ENCODE data around the gene ADGRG1.

The ADGRG1 gene

DNA sequence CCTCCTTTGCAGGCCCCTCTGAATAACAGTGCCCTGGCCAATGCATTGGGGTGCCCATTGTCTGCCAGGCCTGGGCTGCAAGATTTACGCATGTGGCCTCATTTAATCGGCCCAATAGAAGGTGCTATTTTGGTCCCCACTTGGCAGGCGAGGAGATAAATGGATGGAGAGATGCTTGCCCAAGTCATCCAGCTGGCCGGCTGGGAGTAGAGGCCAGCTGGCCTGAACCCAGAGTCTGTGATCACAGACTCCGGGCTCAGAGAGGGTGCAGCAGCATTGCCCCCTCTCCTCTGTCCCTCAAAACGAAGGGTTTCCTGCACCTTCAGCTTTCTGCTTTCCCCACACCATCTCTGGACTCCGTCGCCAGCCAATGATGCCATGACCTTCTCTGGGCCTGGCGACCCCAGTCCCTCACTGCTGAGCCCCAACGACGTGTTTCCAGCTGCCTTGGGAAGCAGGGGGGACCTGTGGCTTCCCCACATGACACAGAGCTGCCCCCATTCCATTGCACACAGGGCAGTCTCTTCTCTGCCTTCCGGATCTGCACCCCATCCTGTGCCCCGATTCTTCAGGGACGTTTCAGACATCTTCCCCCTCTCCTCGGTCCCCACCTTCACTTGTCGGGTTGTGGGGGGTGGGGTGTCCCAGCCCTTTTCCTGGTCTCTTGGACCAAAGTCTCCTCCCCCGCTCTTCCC, 3.5 kb upstream of the ADGRG1 start:
- Histone ChIP-seq H3K9ac (ENCODE audit: low read depth, low read length) (no peak overlapping the region), H3K4me3 (ENCODE audit: low read depth in 1 of 2, low read length in 2 of 2) (no peak overlapping the region), H3K4me1 (ENCODE audit: insufficient read depth, low read length) (no peaks in the 10 kb centered on the region), H2AFZ (ENCODE audit: low read depth, low read length) (no peak overlapping the region), H3K36me3 (ENCODE audit: insufficient read depth, low read length) (no peaks in the 10 kb centered on the region), H3K4me2 (ENCODE audit: insufficient read depth, low read length) (no peak overlapping the region), H3K27me3 (ENCODE audit: insufficient read depth, low read length, poor library complexity) (no peaks in the 10 kb centered on the region), H4K20me1 (ENCODE audit: insufficient read depth, low read length) (no peaks in the 10 kb centered on the region; the same call in 1 of the 2 replicates), H3K79me2 (ENCODE audit: insufficient read depth, low read length) (no peaks in the 10 kb centered on the region), H3K9me3 (ENCODE audit: insufficient read depth, low read length, severe bottlenecking) (no peaks in the 10 kb centered on the region), H3K27ac (ENCODE audit: low read length) (no peak overlapping the region)
- TF ChIP-seq, protein P1, sequence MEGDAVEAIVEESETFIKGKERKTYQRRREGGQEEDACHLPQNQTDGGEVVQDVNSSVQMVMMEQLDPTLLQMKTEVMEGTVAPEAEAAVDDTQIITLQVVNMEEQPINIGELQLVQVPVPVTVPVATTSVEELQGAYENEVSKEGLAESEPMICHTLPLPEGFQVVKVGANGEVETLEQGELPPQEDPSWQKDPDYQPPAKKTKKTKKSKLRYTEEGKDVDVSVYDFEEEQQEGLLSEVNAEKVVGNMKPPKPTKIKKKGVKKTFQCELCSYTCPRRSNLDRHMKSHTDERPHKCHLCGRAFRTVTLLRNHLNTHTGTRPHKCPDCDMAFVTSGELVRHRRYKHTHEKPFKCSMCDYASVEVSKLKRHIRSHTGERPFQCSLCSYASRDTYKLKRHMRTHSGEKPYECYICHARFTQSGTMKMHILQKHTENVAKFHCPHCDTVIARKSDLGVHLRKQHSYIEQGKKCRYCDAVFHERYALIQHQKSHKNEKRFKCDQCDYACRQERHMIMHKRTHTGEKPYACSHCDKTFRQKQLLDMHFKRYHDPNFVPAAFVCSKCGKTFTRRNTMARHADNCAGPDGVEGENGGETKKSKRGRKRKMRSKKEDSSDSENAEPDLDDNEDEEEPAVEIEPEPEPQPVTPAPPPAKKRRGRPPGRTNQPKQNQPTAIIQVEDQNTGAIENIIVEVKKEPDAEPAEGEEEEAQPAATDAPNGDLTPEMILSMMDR (IDR thresholded peaks at IDR 0.05; ENCODE audit: borderline replicate concordance, extremely low read depth, low read length, poor library complexity, severe bottlenecking) = no peak
- no peak for TF ChIP-seq EZH2 (IDR thresholded peaks at IDR 0.05; ENCODE audit: borderline replicate concordance, low read depth, low read length, severe bottlenecking)
- DNase-seq = no peak
- ATAC-seq (ENCODE audit: insufficient read depth, low read depth) = no peak

GRCh38 chr16:57626420-57627170, 1.8 kb upstream of the ADGRG1 start:
- ATAC-seq (ENCODE audit: insufficient read depth, low read depth) (no peak), DNase-seq (no peak)
- H3K27ac ChIP-seq (ENCODE audit: low read length) = no peak overlapping the region
- H3K4me3 ChIP-seq (ENCODE audit: low read depth in 1 of 2, low read length in 2 of 2) = no peak overlapping the region
- H3K4me2 ChIP-seq (ENCODE audit: insufficient read depth, low read length) = no peak overlapping the region
- no peaks in the 10 kb centered on the region for H3K27me3 ChIP-seq (ENCODE audit: insufficient read depth, low read length, poor library complexity)
- H3K9me3 ChIP-seq (ENCODE audit: insufficient read depth, low read length, severe bottlenecking) = no peaks in the 10 kb centered on the region
- no peaks in the 10 kb centered on the region; the same call in 1 of the 2 replicates for H4K20me1 ChIP-seq (ENCODE audit: insufficient read depth, low read length)
- no peaks in the 10 kb centered on the region for H3K36me3 ChIP-seq (ENCODE audit: insufficient read depth, low read length)
- H2AFZ ChIP-seq (ENCODE audit: low read depth, low read length) = no peak overlapping the region
- no peaks in the 10 kb centered on the region for H3K79me2 ChIP-seq (ENCODE audit: insufficient read depth, low read length)
- H3K4me1 ChIP-seq (ENCODE audit: insufficient read depth, low read length) = no peaks in the 10 kb centered on the region
- H3K9ac ChIP-seq (ENCODE audit: low read depth, low read length) = no peak overlapping the region
- TF ChIP-seq, protein P1 (IDR thresholded peaks at IDR 0.05; ENCODE audit: borderline replicate concordance, extremely low read depth, low read length, poor library complexity, severe bottlenecking) = no peak
- TF ChIP-seq EZH2 (IDR thresholded peaks at IDR 0.05; ENCODE audit: borderline replicate concordance, low read depth, low read length, severe bottlenecking) = no peak

DNA sequence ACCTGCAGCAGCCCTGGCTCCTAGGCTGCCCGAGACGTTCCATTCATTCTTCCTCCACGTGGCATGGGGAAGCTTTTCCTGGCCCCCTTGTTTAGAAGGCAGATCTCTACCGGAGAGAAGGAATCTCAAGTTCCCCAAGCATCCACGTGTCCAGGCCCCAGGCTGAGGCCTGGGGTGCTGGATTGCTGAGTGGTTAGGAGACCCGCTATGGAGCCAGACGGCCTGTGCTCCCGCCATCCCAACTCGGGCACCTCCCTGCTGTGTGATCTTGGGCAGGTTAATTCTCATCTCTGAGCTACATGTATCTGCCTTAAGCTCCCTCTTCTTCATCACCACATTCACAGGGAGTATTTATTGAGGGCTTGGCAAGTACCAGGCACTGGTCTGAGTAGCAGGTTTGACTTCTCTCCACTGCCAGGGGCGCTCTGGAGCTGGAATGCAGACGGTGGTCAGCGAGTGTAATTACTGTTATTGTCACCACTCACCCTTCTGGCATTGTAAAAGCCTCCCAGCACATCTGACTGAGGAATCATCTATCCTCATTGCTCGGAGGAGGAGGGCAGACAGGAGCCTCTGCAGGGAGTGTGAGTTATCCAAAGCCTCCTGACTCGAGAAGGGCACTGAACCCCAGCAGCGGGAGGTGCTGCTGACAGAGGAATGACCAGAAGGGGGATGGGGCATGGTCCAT, 1.1 kb upstream of the ADGRG1 start:
- Histone ChIP-seq H3K4me1 (ENCODE audit: insufficient read depth, low read length) (no peaks in the 10 kb centered on the region), H3K27me3 (ENCODE audit: insufficient read depth, low read length, poor library complexity) (no peaks in the 10 kb centered on the region)
- TF ChIP-seq, protein P1 (IDR thresholded peaks at IDR 0.05; ENCODE audit: borderline replicate concordance, extremely low read depth, low read length, poor library complexity, severe bottlenecking) = no peak
- no peak for TF ChIP-seq EZH2 (IDR thresholded peaks at IDR 0.05; ENCODE audit: borderline replicate concordance, low read depth, low read length, severe bottlenecking)

More for the DNA sequence above, 1.1 kb upstream of the ADGRG1 start:
- Histone ChIP-seq H2AFZ (ENCODE audit: low read depth, low read length) (no peak overlapping the region), H3K4me2 (ENCODE audit: insufficient read depth, low read length) (no peak overlapping the region), H3K4me3 (ENCODE audit: low read depth in 1 of 2, low read length in 2 of 2) (no peak overlapping the region), H3K27ac (ENCODE audit: low read length) (no peak overlapping the region), H3K36me3 (ENCODE audit: insufficient read depth, low read length) (no peaks in the 10 kb centered on the region), H3K9ac (ENCODE audit: low read depth, low read length) (no peak overlapping the region), H3K9me3 (ENCODE audit: insufficient read depth, low read length, severe bottlenecking) (no peaks in the 10 kb centered on the region), H3K79me2 (ENCODE audit: insufficient read depth, low read length) (no peaks in the 10 kb centered on the region), H4K20me1 (ENCODE audit: insufficient read depth, low read length) (no peaks in the 10 kb centered on the region; the same call in 1 of the 2 replicates)
- DNase-seq (no peak), ATAC-seq (ENCODE audit: insufficient read depth, low read depth) (no peak)

Data from DND-41 (cell line).